Measurements from ENCODE around the gene THSD4. TPM values are rescaled to one million over a fixed set of nuclear protein-coding genes. Genes with fewer than 3 reads are reported as not detected.

The THSD4 gene
- total RNA-seq, 4 donors from 2014 or later: 23.0 to 68.5 (median 48.6) TPM

DNA sequence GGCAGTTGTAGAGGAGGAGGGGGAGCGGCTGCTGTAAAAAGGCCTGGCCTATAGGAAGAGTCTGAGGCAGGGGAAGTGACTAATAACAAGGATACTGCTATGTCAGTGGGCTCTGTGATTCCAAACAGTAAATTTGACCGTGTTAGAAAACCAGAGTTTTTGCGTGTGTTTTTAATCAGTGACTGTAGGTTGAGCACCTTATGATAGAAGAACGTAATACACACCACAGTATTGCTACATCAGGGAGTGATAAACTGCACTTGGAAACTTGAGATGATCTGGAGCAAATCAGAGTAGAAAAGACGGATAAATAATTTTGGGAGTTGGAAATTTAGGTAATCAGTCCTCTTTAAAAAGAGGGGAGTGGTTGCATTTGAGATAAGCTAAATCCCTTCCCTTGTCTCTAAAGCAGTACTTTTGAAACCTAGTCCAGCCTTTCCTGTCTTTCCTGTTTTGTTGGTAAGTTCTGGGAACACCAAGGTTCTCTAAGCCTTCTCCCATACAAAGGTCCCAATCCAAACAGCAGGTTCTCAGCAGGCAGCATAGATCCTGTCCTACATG lies 564.6 kb downstream of the THSD4 start:
- Histone ChIP-seq H3K4me1 (no peaks in the 10 kb centered on the region), H3K27ac (no peak overlapping the region), H3K4me3 (replicated peaks in 1 of 3) (no peak overlapping the region), H3K9me3 (no peaks in the 10 kb centered on the region), H3K27me3 (no peaks in the 10 kb centered on the region), H3K36me3 (no peaks in the 10 kb centered on the region)
- WGBS, 2 donors: 69 to 78% methylated on average over 5 of the region's 5 CpGs
- DNase-seq: no peak
- intact Hi-C loops (cut with DNase I): no loop called here
- TF ChIP-seq, protein P1, sequence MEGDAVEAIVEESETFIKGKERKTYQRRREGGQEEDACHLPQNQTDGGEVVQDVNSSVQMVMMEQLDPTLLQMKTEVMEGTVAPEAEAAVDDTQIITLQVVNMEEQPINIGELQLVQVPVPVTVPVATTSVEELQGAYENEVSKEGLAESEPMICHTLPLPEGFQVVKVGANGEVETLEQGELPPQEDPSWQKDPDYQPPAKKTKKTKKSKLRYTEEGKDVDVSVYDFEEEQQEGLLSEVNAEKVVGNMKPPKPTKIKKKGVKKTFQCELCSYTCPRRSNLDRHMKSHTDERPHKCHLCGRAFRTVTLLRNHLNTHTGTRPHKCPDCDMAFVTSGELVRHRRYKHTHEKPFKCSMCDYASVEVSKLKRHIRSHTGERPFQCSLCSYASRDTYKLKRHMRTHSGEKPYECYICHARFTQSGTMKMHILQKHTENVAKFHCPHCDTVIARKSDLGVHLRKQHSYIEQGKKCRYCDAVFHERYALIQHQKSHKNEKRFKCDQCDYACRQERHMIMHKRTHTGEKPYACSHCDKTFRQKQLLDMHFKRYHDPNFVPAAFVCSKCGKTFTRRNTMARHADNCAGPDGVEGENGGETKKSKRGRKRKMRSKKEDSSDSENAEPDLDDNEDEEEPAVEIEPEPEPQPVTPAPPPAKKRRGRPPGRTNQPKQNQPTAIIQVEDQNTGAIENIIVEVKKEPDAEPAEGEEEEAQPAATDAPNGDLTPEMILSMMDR (IDR thresholded peaks at IDR 0.05): no peak
- TF ChIP-seq POLR2A (IDR thresholded peaks at IDR 0.05): no peak

DNA sequence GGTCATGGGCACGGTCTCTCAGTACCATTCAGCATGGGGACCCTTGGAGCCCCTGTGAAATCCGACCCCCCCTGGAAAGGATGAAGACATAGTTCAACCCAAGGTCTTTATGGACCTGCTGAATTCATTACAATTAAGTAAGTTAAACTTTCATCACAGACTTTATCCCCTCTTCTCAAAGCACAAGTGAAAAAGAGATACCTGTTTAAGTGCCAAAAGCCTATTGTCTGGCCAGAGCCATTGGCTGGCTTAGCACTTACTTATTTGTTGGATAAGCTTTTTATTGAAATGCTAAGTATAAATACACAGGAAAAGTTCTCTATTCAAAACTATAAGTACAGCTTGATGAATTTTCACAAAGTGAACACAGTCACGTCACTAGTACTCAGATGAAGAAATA lies 566.7 kb downstream of the THSD4 start:
- 92 to 97% methylated on average over 3 of the region's 3 CpGs for WGBS, 2 donors

DNA sequence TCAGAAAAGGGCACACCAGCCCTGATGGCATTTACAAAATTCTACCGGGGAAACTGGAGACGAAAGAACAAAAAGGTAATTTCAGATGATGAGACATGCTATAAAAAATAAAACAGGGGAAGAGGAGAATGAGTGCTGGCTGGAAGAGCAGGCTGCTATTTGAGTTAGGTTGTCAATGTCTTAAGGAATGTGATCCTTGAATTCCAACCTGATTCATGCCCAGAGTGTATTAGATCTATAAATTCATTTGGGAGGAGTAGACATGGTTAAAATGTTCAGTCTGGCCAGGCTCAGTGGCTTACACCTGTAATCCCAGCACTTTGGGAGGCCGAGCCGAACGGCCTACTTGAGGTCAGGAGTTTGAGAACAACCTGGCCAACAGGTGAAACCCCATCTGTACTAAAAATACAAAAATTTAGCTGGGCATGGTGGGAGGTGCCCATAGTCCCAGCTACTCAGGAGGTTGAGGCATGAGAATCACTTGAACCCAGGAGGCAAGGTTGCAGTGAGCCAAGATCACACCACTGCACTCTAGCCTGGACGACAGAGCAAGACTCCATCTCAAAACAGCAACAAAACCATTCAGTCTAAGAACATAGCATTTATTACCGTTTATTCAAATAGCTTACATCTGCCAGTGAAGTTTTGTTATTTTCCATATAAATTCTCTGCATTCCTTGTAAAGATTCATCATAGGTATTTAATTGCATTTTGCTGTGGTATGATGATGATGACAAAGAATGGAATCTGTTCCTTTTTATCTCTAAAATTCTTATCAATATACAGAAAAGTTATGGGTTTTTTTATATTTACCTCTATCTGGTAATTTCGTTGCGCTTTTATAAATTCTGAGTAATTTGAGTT lies 568.4 kb downstream of the THSD4 start:
- Histone ChIP-seq H3K9me3 (no peaks in the 10 kb centered on the region), H3K4me3 (replicated peaks in 1 of 3) (no peak overlapping the region), H3K27ac (no peak overlapping the region), H3K27me3 (no peaks in the 10 kb centered on the region), H3K36me3 (no peaks in the 10 kb centered on the region), H3K4me1 (no peaks in the 10 kb centered on the region)
- intact Hi-C loops (cut with DNase I): no loop called here
- DNase-seq: no peak
- no peak for TF ChIP-seq POLR2A (IDR thresholded peaks at IDR 0.05)
- TF ChIP-seq, protein P1 (IDR thresholded peaks at IDR 0.05): no peak
- WGBS, 2 donors: 80% methylated on average over 9 of the region's 9 CpGs

More for the DNA sequence above, 566.7 kb downstream of the THSD4 start:
- no peak for DNase-seq
- Histone ChIP-seq H3K27me3 (no peaks in the 10 kb centered on the region), H3K9me3 (no peaks in the 10 kb centered on the region), H3K36me3 (no peaks in the 10 kb centered on the region), H3K4me1 (no peaks in the 10 kb centered on the region), H3K4me3 (replicated peaks in 1 of 3) (no peak overlapping the region), H3K27ac (no peak overlapping the region)
- no peak for TF ChIP-seq POLR2A (IDR thresholded peaks at IDR 0.05)
- intact Hi-C loops (cut with DNase I): no loop called here

DNA sequence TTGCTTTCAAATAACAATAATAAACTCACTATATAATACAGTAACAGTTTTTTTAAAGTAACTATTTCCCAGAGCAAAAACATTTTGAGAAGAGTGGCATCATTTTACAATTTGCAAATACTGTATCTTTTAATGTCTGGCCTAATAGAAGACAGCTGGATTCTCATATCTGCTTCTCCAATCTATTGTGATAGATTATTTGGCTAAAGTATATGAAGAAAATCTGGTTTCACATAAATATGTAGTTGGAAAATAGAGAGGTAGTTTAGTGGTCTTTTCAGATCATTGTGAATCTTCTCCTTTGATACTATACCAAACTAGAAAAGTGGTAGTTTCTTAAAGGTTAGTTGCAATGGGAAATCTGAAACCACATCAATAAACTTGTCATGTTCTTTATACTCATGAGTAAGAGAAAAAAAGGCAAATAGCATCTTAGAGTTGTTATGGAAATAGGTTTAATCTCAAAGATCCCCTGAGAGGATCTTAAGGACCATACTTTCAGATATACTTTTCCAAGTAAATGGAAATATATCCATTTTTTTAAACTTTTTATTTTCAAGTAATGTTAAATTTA lies 570.2 kb downstream of the THSD4 start:
- no peaks in the 10 kb centered on the region for H3K36me3 ChIP-seq
- H3K27me3 ChIP-seq: no peaks in the 10 kb centered on the region
- no peak for DNase-seq
- intact Hi-C loops (cut with DNase I): no loop called here
- H3K4me3 ChIP-seq (replicated peaks in 1 of 3): no peak overlapping the region
- TF ChIP-seq, protein P1 (IDR thresholded peaks at IDR 0.05): no peak
- TF ChIP-seq POLR2A (IDR thresholded peaks at IDR 0.05): no peak
- no peaks in the 10 kb centered on the region for H3K4me1 ChIP-seq
- H3K27ac ChIP-seq: no peak overlapping the region
- H3K9me3 ChIP-seq: no peaks in the 10 kb centered on the region

DNA sequence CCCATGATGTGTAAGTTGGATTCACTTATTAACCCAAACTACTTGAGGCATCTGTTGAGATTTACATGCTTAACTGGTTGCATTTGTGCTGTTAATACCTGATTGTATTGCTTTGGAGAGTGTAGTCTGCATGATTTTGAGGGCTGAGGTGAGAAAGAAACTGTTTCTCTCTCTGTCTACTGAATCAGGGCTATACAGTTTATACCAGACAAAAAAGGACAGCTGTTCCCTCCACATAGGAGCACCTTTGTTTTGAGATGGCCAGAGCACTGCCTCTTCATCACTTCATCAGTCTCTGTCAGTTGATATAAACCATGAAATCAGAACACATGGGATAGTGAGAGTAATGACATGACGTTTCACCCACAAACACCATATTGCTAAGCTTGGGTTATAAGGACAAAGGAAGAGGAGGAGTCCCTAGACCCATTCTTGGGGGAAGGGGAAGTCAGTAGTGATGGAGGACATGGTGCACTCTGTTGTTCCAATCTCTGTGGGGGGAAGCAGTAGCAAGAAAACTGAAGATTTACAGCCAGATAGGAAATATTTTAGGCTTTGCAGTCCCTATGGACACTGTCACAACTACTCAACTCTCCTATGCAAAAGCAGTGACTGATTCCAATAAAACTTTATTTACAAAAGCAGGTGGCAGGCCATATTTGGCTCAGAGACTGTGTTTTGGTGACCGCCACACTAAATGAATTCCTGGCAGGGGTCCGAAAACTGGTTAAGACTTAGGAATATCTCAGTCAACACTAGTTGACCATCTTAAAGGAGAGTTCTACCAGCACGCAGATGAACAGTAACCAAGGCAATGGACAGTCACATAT lies 571.2 kb downstream of the THSD4 start:
- TF ChIP-seq, protein P1 (IDR thresholded peaks at IDR 0.05): no peak
- TF ChIP-seq POLR2A (IDR thresholded peaks at IDR 0.05): no peak
- WGBS, 2 donors: 94 to 98% methylated on average over 4 of the region's 4 CpGs
- DNase-seq: no peak

More for the DNA sequence above, 571.2 kb downstream of the THSD4 start:
- H3K27ac ChIP-seq: no peak overlapping the region
- no peaks in the 10 kb centered on the region for H3K36me3 ChIP-seq
- intact Hi-C loops (cut with DNase I): no loop called here
- H3K9me3 ChIP-seq: no peaks in the 10 kb centered on the region
- H3K4me1 ChIP-seq: peaks cover 5 to 6% of the 10 kb centered on the region in 2 donors
- no peaks in the 10 kb centered on the region for H3K27me3 ChIP-seq
- no peak overlapping the region for H3K4me3 ChIP-seq (replicated peaks in 1 of 3)

All from thyroid gland (tissue), 4 donors.